Umbilical cord (tissue), 2 donors: ENCODE results near the gene PPP4R3A. TPM values are rescaled to one million over a fixed set of nuclear protein-coding genes. Genes with fewer than 3 reads are reported as not detected.
"Not testable (repeated sequence)": the region's sequence is repeated elsewhere in the genome, so short reads cannot be mapped to it uniquely, and the experiment has no call there.

Experiments used
- DNase-seq: peaks from one replicate; pipeline ENCODE4 v3.0.0-alpha.2; 2015; ENCODE audit warnings: low spot score
- total RNA-seq: library from RNA; depleted of rRNA; stranded (reverse); fragments of >200 nt; gene quantifications from one replicate; pipeline ENCODE4 v1.2.3, GENCODE V29; 2014; ENCODE audit warnings: low replicate concordance; ENCODE audit not compliant: insufficient read depth

Gene PPP4R3A
- 72.9 TPM for total RNA-seq

- peak; percentile 98 for DNase-seq
Measured at GRCh38 chr14:91510171-91511042, at the start of gene PPP4R3A. Gene PPP4R3A, minus strand, starts transcription at chr14:91510310. Its CDS starts 663 bp downstream, at chr14:91509647.

- no peak for DNase-seq
Measured at GRCh38 chr14:91555531-91555930, 45.4 kb upstream of the PPP4R3A start.

GRCh38 chr14:91554535-91555332 lies 44.6 kb upstream of the PPP4R3A start:
- no peak for DNase-seq

- DNase-seq: no peak
Measured at GRCh38 chr14:91548108-91548507, 38.0 kb upstream of the PPP4R3A start.

GRCh38 chr14:91545946-91546716 lies 36.0 kb upstream of the PPP4R3A start:
- no peak for DNase-seq

- no peak for DNase-seq
Measured at GRCh38 chr14:91545204-91545603, 35.1 kb upstream of the PPP4R3A start.

GRCh38 chr14:91536327-91536726 lies 26.2 kb upstream of the PPP4R3A start:
- no peak for DNase-seq

- DNase-seq: not testable (repeated sequence)
Measured at GRCh38 chr14:91534059-91534458, 23.9 kb upstream of the PPP4R3A start.

- DNase-seq: no peak
Measured at GRCh38 chr14:91533623-91534022, 23.5 kb upstream of the PPP4R3A start.

GRCh38 chr14:91523972-91524371 lies 13.9 kb upstream of the PPP4R3A start:
- no peak for DNase-seq

- DNase-seq: no peak
Measured at GRCh38 chr14:91521061-91521640, 11.0 kb upstream of the PPP4R3A start.

- no peak for DNase-seq
Measured at GRCh38 chr14:91520138-91520537, 10.0 kb upstream of the PPP4R3A start.

GRCh38 chr14:91519239-91520036 lies 9.3 kb upstream of the PPP4R3A start:
- no peak for DNase-seq

- no peak for DNase-seq
Measured at GRCh38 chr14:91516663-91517388, 6.7 kb upstream of the PPP4R3A start.

- DNase-seq: no peak
Measured at GRCh38 chr14:91515979-91516378, 5.9 kb upstream of the PPP4R3A start.

- no peak for DNase-seq
Measured at GRCh38 chr14:91511043-91511383, 903 bp upstream of the PPP4R3A start.

- no peak for DNase-seq
Measured at GRCh38 chr14:91509878-91510170, 286 bp downstream of the PPP4R3A start.

GRCh38 chr14:91509083-91509877 lies 830 bp downstream of the PPP4R3A start:
- DNase-seq: peak; percentile 34

GRCh38 chr14:91508105-91508504 lies 2.0 kb downstream of the PPP4R3A start:
- DNase-seq: no peak
